COR-L47 (cell line): ENCODE results near the gene ERCC4.
A peak's percentile ranks its signal among the peaks of the same experiment; 100 is the strongest.

Experiments
- DNase-seq: peaks from one replicate; lab custom pipeline; 2025; lab: John Stamatoyannopoulos, UW

The ERCC4 gene

GRCh38 chr16:13994239-13995106, 74.5 kb downstream of the ERCC4 start:
- DNase-seq, result no peak

- no peak for DNase-seq
Observed at GRCh38 chr16:13995194-13995593, 75.2 kb downstream of the ERCC4 start.

- DNase-seq, result no peak
Observed at GRCh38 chr16:13996778-13997288, 76.9 kb downstream of the ERCC4 start.

- DNase-seq, result no peak
Observed at GRCh38 chr16:13997526-13997925, 77.6 kb downstream of the ERCC4 start.

- DNase-seq, result peak; percentile 4
Observed at GRCh38 chr16:13997933-13998332, 78.0 kb downstream of the ERCC4 start.

- no peak for DNase-seq
Observed at GRCh38 chr16:13999071-13999894, 79.3 kb downstream of the ERCC4 start.

- DNase-seq, result no peak
Observed at GRCh38 chr16:13999895-14000425, 80.0 kb downstream of the ERCC4 start.

- DNase-seq, result no peak
Observed at GRCh38 chr16:14001521-14001920, 81.6 kb downstream of the ERCC4 start.
